Ovary (tissue), 3 donors: Measurements from ENCODE around the gene PKD1L1.
"Not testable (repeated sequence)": the region's sequence is repeated elsewhere in the genome, so short reads cannot be mapped to it uniquely, and the experiment has no call there.

ENCODE experiments used
- CTCF ChIP-seq, 3 donors: fragments of 450-650 bp in 2 of 3; fragments of 200-600 bp in 1 of 3; IDR thresholded peaks; one replicate each; pipeline versions ENCODE4 v1.5.1 to v1.8.0; 2016 to 2022; ENCODE audit warnings: antibody characterized with exemption in 3 of 3, mild to moderate bottlenecking in 1 of 3
- EP300 ChIP-seq: sonication (generic); formaldehyde crosslinking; IDR thresholded peaks from one replicate; pipeline ENCODE4 v1.6.1; 2017; ENCODE audit warnings: antibody characterized with exemption
- POLR2A ChIP-seq: fragments of 450-650 bp; IDR thresholded peaks from one replicate; pipeline ENCODE4 v1.6.1; 2017; ENCODE audit warnings: antibody characterized with exemption, mild to moderate bottlenecking, moderate library complexity
- donor health status: DM: no; HTN: no; CAD: no.

DNA sequence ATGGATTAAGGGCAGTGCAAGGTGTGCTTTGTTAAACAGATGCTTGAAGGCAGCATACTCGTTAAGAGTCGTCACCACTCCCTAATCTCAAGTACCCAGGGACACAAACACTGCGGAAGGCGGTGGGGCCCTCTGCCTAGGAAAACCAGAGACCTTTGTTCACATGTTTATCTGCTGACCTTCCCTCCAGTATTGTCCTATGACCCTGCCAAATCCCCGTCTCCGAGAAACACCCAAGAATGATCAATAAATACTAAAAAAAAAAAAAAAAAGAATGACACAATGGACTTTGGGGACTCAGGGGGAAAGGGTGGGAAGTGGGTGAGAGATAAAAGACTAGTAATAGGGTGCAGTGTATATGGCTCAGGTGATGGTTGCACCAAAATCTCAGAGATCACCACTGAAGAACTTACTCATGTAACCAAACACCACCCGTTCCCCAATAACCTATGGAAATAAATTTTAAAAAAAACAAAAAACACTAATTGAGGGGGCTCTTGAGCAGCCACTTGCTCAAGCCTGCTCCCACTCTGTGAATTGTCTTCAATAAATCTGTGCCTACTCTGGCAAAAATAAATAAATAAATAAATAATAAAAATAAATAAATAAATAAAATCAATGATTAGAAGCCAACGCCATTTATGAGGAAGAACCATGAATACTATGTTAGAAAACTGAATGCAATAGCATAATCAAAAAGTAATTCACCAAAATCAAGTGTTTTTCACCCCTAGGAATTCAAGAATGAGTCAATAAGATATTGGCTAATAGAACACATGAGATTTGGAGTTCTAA lies 25.0 kb downstream of the PKD1L1 start:
- not testable (repeated sequence) for TF ChIP-seq CTCF (IDR thresholded peaks at IDR 0.05); EP300; POLR2A
